SK-N-SH (cell line): ENCODE results near the gene MYNN. TPM values are rescaled to one million over a fixed set of nuclear protein-coding genes. Genes with fewer than 3 reads are reported as not detected.

ENCODE experiments used
- CTCF ChIA-PET: fragments of 300-600, 350-600 bp; formaldehyde crosslinking; extraction: SDS; loops from one replicate; lab custom pipeline; 2021; lab: Yijun Ruan, JAX
- POLR2A ChIA-PET: fragments of 350-600 bp; sonication (Branson Sonifier 250); formaldehyde crosslinking; extraction: SDS; loops from one replicate; lab custom pipeline; 2020; ENCODE audit warnings: antibody characterized with exemption, inconsistent platforms; lab: Yijun Ruan, JAX
- DNase-seq: peaks from one replicate; pipeline ENCODE4 v3.0.0; 2012
- H2AFZ ChIP-seq: fragments of 200-600 bp; sonication (generic); 2 replicates; pipeline ENCODE4 v1.8.1; 2016; ENCODE audit warnings: antibody characterized with exemption, mild to moderate bottlenecking, low read depth
- H3F3A ChIP-seq: fragments of 200-600 bp; sonication (generic); replicated peaks from 2 replicates; pipeline ENCODE3; 2016; ENCODE audit warnings: antibody characterized with exemption, mild to moderate bottlenecking; ENCODE audit not compliant: insufficient read depth
- H3K27ac ChIP-seq, 2 experiments: fragments of 200-500 bp in 1 of 2; fragments of 200-600 bp in 1 of 2; sonication (Bioruptor generic) in 1 of 2; sonication (generic), shearing (Covaris generic) in 1 of 2; 2 replicates each; pipeline versions ENCODE4 v1.5.1 to v1.6.1; 2014 to 2016; ENCODE audit warnings: low read depth in 2 of 2, inconsistent platforms in 1 of 2, low read length in 1 of 2, mild to moderate bottlenecking in 1 of 2, mixed read lengths in 1 of 2
- H3K27me3 ChIP-seq: fragments of 200-600 bp; sonication (generic), shearing (Covaris generic); 2 replicates; pipeline ENCODE4 v1.6.1; 2016; ENCODE audit warnings: mixed run types; ENCODE audit not compliant: insufficient read depth
- H3K36me3 ChIP-seq, 2 experiments: fragments of 200-500 bp in 1 of 2; fragments of 200-600 bp in 1 of 2; sonication (Bioruptor generic) in 1 of 2; sonication (generic) in 1 of 2; replicated peaks in 1 of 2; 2 replicates each; pipeline versions ENCODE3 to v1.5.1; 2014 to 2016; ENCODE audit warnings: low read length in 1 of 2, mild to moderate bottlenecking in 1 of 2; ENCODE audit not compliant: insufficient read depth in 2 of 2, control insufficient read depth in 1 of 2
- H3K4me1 ChIP-seq, 2 experiments: fragments of 200-500 bp in 1 of 2; fragments of 200-600 bp in 1 of 2; sonication (Bioruptor generic) in 1 of 2; sonication (generic), shearing (Covaris generic) in 1 of 2; 2 replicates each; pipeline versions ENCODE4 v1.5.1 to v1.6.1; 2014 to 2016; ENCODE audit warnings: low read depth in 1 of 2, low read length in 1 of 2, mixed run types in 1 of 2; ENCODE audit not compliant: insufficient read depth in 2 of 2, control insufficient read depth in 1 of 2
- H3K4me2 ChIP-seq: fragments of 200-600 bp; sonication (generic), shearing (Covaris generic); 2 replicates; pipeline ENCODE4 v1.6.1; 2017; ENCODE audit warnings: mixed run types
- H3K4me3 ChIP-seq, 2 experiments: fragments of 200-500 bp in 1 of 2; fragments of 200-600 bp in 1 of 2; sonication (Bioruptor generic) in 1 of 2; sonication (generic), shearing (Covaris generic) in 1 of 2; 2 replicates each; pipeline versions ENCODE4 v1.5.1 to v1.8.1; 2014 to 2016; ENCODE audit warnings: low read depth in 2 of 2, inconsistent platforms in 1 of 2, low read length in 1 of 2, mild to moderate bottlenecking in 1 of 2, mixed read lengths in 1 of 2, moderate library complexity in 1 of 2
- H3K79me2 ChIP-seq: fragments of 200-600 bp; sonication (generic); 2 replicates; pipeline ENCODE4 v1.8.1; 2017; ENCODE audit warnings: mild to moderate bottlenecking; ENCODE audit not compliant: insufficient read depth
- H3K9ac ChIP-seq: fragments of 200-600 bp; sonication (generic); 2 replicates; pipeline ENCODE4 v1.6.1; 2017; ENCODE audit warnings: mixed run types
- H3K9me2 ChIP-seq: fragments of 200-600 bp; sonication (generic); 2 replicates; pipeline ENCODE4 v1.6.1; 2017; ENCODE audit warnings: mixed run types
- H3K9me3 ChIP-seq: fragments of 200-600 bp; sonication (generic); 2 replicates; pipeline ENCODE4 v1.6.1; 2017; ENCODE audit warnings: mixed run types, mild to moderate bottlenecking, moderate library complexity
- H4K20me1 ChIP-seq: fragments of 200-600 bp; sonication (generic); 2 replicates; pipeline ENCODE4 v1.6.1; 2017; ENCODE audit warnings: mild to moderate bottlenecking, mixed run types; ENCODE audit not compliant: insufficient read depth
- ELF1 ChIP-seq: IDR thresholded peaks from 2 replicates; pipeline ENCODE4 v1.4.0; 2012
- EP300 ChIP-seq, 2 experiments: IDR thresholded peaks; 2 replicates each; pipeline versions ENCODE4 v1.4.0 to v1.6.1; 2012; ENCODE audit warnings: borderline replicate concordance in 1 of 2, low read depth in 1 of 2, low read length in 1 of 2
- FOSL2 ChIP-seq: IDR thresholded peaks from 2 replicates; pipeline ENCODE4 v1.4.0; 2012; ENCODE audit warnings: low read depth, mild to moderate bottlenecking, moderate library complexity, borderline replicate concordance
- FOXJ3 ChIP-seq: sonication (generic); formaldehyde crosslinking; IDR thresholded peaks from 2 replicates; pipeline ENCODE4 v1.5.1; 2020; ENCODE audit warnings: mild to moderate bottlenecking, missing genetic modification reagents
- JUND ChIP-seq: IDR thresholded peaks from 2 replicates; pipeline ENCODE4 v1.4.0; 2012
- MEF2A ChIP-seq: IDR thresholded peaks from 2 replicates; pipeline ENCODE4 v1.4.0; 2012; ENCODE audit warnings: low read depth, borderline replicate concordance
- MXI1 ChIP-seq: IDR thresholded peaks from 2 replicates; pipeline ENCODE4 v1.6.1; 2012; ENCODE audit warnings: mild to moderate bottlenecking, low read depth, low read length, improper control_type of control experiment
- NFIC ChIP-seq: IDR thresholded peaks from 2 replicates; pipeline ENCODE4 v1.4.0; 2012; ENCODE audit warnings: borderline replicate concordance
- NRF1 ChIP-seq: IDR thresholded peaks from 2 replicates; pipeline ENCODE4 v1.6.1; 2012; ENCODE audit warnings: low read depth, mild to moderate bottlenecking, low read length
- RCOR1 ChIP-seq: fragments of 150-350 bp; IDR thresholded peaks from 2 replicates; pipeline ENCODE4 v1.6.1; 2017; ENCODE audit warnings: antibody characterized with exemption, low read length
- RFX5 ChIP-seq: IDR thresholded peaks from 2 replicates; pipeline ENCODE4 v1.6.1; 2012; ENCODE audit warnings: mild to moderate bottlenecking, improper control_type of control experiment, low read length
- RXRA ChIP-seq: IDR thresholded peaks from 2 replicates; pipeline ENCODE4 v1.4.0; 2012; ENCODE audit warnings: low read depth, mild to moderate bottlenecking, borderline replicate concordance
- SIN3A ChIP-seq: IDR thresholded peaks from 2 replicates; pipeline ENCODE4 v1.6.1; 2012; ENCODE audit warnings: low read depth, mild to moderate bottlenecking, low read length, moderate library complexity, borderline replicate concordance
- SMC3 ChIP-seq: IDR thresholded peaks from 2 replicates; pipeline ENCODE4 v1.6.1; 2012; ENCODE audit warnings: low read depth, low read length, improper control_type of control experiment
- TAF1 ChIP-seq: IDR thresholded peaks from 2 replicates; pipeline ENCODE4 v1.6.1; 2012; ENCODE audit warnings: low read depth, mild to moderate bottlenecking, low read length, moderate library complexity, borderline replicate concordance
- TCF12 ChIP-seq: IDR thresholded peaks from 2 replicates; pipeline ENCODE4 v1.4.0; 2012
- TEAD4 ChIP-seq: IDR thresholded peaks from 2 replicates; pipeline ENCODE4 v1.4.0; 2012; ENCODE audit warnings: mild to moderate bottlenecking, borderline replicate concordance; ENCODE audit not compliant: insufficient read depth
- YY1 ChIP-seq: IDR thresholded peaks from 2 replicates; pipeline ENCODE4 v1.4.0; 2012; ENCODE audit warnings: low read depth, mild to moderate bottlenecking
- WGBS: methylation state at CpG from one replicate; pipeline ENCODE4 v1.1.6; 2017; ENCODE audit warnings: low lambda C conversion rate; 5-methylcytosine and 5-hydroxymethylcytosine counted together
- polyA plus RNA-seq, 3 experiments: library from polyadenylated mRNA; depleted of rRNA; stranded (reverse); fragments of >200 nt; gene quantifications; 2 replicates each; pipeline ENCODE4 v1.2.3, GENCODE V29; 2012
- TF ChIP-seq, protein P1 (sequence below): IDR thresholded peaks from 2 replicates; pipeline ENCODE4; 2012
- TF ChIP-seq, protein P2 (sequence below): IDR thresholded peaks from 2 replicates; pipeline ENCODE4 v1.4.0; 2012; ENCODE audit warnings: low read depth, borderline replicate concordance
- TF ChIP-seq, protein P3 (sequence below): fragments of 150-350 bp; IDR thresholded peaks from 2 replicates; pipeline ENCODE4 v1.6.1; 2016; ENCODE audit warnings: mild to moderate bottlenecking, low read depth, low read length
- TF ChIP-seq, protein P4 (sequence below): IDR thresholded peaks from 2 replicates; pipeline ENCODE4 v1.4.0; 2012; ENCODE audit warnings: low read depth, borderline replicate concordance

The MYNN gene
- polyA plus RNA-seq, 1 of the 3 experiments (the other 2 are of a cell fraction): 9.7 TPM

DNA sequence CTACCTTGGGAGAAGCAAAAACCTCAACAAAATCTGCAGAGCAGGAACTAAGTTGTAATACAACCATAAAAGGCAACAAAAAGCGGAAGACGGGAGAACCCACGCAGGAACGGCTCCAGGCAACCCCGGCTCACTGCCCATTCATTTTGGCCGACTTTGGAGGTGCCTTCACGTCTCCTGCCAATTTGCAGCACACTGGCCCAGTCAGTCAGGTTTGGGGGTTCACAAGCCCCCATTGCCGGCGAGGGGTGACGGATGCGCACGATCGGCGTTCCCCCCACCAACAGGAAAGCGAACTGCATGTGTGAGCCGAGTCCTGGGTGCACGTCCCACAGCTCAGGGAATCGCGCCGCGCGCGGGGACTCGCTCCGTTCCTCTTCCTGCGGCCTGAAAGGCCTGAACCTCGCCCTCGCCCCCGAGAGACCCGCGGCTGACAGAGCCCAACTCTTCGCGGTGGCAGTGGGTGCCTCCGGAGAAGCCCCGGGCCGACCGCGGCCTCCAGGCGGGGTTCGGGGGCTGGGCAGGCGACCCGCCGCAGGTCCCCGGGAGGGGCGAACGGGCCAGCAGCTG is 8.8 kb upstream of the MYNN start:
- Histone ChIP-seq H3K9ac (peak overlapping the region; percentile 82), H3K4me1 (peaks cover 0 to 5% of the 10 kb centered on the region in 2 experiments; a peak in 1 of 4 replicates), H4K20me1 (no peaks in the 10 kb centered on the region), H3F3A (peaks cover 25% of the 10 kb centered on the region), H3K4me3 (peak overlapping the region; percentile 68 to 70), H2AFZ (peak overlapping the region; percentile 64; the same call in 1 of the 2 replicates), H3K79me2 (no peaks in the 10 kb centered on the region), H3K27ac (peak overlapping the region; percentile 58 to 85), H3K36me3 (no peaks in the 10 kb centered on the region), H3K27me3 (no peaks in the 10 kb centered on the region), H3K9me2 (no peaks in the 10 kb centered on the region), H3K4me2 (peak overlapping the region; percentile 82), H3K9me3 (no peaks in the 10 kb centered on the region)
- ChIA-PET CTCF (interaction anchor here (0.7 to 3.4 kb wide), 5 partner anchors 8 to 201 kb away, joined by 3 to 13 read pairs (median 7); partner anchors contain the start of gene MYNN), POLR2A (interaction anchor here (0.6 to 1.5 kb wide), 3 partner anchors 41 to 203 kb away, joined by 3 to 8 read pairs (median 3); partner anchors contain the start of genes LRRC34 and LRRIQ4)
- TF ChIP-seq MXI1 (no peak), SIN3A (no peak), FOSL2 (no peak)
- TF ChIP-seq, protein P1, sequence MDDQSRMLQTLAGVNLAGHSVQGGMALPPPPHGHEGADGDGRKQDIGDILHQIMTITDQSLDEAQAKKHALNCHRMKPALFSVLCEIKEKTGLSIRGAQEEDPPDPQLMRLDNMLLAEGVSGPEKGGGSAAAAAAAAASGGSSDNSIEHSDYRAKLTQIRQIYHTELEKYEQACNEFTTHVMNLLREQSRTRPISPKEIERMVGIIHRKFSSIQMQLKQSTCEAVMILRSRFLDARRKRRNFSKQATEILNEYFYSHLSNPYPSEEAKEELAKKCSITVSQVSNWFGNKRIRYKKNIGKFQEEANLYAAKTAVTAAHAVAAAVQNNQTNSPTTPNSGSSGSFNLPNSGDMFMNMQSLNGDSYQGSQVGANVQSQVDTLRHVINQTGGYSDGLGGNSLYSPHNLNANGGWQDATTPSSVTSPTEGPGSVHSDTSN: no peak
- 7% methylated on average over 30 of the region's 46 CpGs for WGBS
- DNase-seq: no peak

DNA sequence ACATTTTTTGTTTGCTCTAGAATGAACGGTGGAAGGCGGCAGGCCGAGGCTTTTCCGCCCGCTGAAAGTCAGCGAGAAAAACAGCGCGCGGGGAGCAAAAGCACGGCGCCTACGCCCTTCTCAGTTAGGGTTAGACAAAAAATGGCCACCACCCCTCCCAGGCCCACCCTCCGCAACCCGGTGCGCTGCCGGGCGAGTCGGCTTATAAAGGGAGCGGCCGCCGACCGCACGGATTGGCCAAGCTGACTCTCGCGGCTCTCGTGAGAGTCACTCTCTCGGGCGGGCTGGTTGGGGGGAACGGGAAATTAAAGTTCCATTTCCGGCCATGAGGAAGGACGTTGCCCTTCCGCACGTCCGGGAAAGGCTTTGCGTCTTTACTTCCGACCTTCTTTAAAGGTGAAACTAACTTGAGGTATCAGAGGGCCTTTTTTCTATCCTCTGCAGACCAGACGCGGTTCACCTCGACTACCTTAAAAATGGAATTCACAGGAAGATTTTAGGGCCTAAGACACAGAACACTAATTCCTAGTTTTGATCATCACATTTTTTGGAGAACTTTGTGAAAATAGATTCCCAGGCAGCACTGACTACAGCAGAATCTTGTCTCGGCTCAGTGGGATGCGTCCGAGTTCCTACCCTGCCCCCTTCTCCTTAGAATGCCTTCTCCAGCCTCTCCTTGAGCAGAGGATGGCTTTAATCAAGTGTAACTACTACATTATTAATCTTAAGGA is 8.1 kb upstream of the MYNN start, which contains the start of gene TERC:
Gene TERC, minus strand, starts transcription at position 179 of the 731 bp plus-strand sequence.
- DNase-seq: peak; percentile 93
- H2AFZ ChIP-seq: peak within 1 kb of the TSS; percentile 64; the same call in 1 of the 2 replicates
- no peaks in the 10 kb centered on the region for H4K20me1 ChIP-seq
- ChIA-PET POLR2A (interaction anchor here (1.5 kb wide), 2 partner anchors 47 to 202 kb away, joined by 3 to 8 read pairs; partner anchors contain the start of genes LRRC34 and LRRIQ4), CTCF (interaction anchor here (1.2 to 2.8 kb wide), 2 partner anchors 8 to 96 kb away, joined by 3 to 13 read pairs; partner anchors contain the start of gene MYNN)
- no peaks in the 10 kb centered on the region for H3K9me2 ChIP-seq
- H3K9me3 ChIP-seq: no peaks in the 10 kb centered on the region
- peak within 1 kb of the TSS; percentile 82 for H3K4me2 ChIP-seq
- peaks cover 0 to 5% of the 10 kb centered on the region in 2 experiments; a peak in 1 of 4 replicates for H3K4me1 ChIP-seq
- H3K79me2 ChIP-seq: no peaks in the 10 kb centered on the region
- peaks cover 31% of the 10 kb centered on the region for H3F3A ChIP-seq
- H3K9ac ChIP-seq: peak within 1 kb of the TSS; percentile 82
- H3K27me3 ChIP-seq: no peaks in the 10 kb centered on the region
- H3K27ac ChIP-seq: peak within 1 kb of the TSS; percentile 58 to 86
- 34% methylated on average over 24 of the region's 42 CpGs for WGBS
- no peaks in the 10 kb centered on the region for H3K36me3 ChIP-seq
- H3K4me3 ChIP-seq: peak within 1 kb of the TSS; percentile 68 to 70
- TF ChIP-seq RXRA: no peak
- TF ChIP-seq MEF2A: no peak
- TF ChIP-seq RFX5: no peak
- no peak for TF ChIP-seq SMC3
- TF ChIP-seq, protein P2, sequence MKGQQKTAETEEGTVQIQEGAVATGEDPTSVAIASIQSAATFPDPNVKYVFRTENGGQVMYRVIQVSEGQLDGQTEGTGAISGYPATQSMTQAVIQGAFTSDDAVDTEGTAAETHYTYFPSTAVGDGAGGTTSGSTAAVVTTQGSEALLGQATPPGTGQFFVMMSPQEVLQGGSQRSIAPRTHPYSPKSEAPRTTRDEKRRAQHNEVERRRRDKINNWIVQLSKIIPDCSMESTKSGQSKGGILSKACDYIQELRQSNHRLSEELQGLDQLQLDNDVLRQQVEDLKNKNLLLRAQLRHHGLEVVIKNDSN: no peak
- peak; percentile 26; the same call in 1 of the 2 replicates for TF ChIP-seq FOXJ3
- TF ChIP-seq JUND: no peak
- TF ChIP-seq, protein P3, sequence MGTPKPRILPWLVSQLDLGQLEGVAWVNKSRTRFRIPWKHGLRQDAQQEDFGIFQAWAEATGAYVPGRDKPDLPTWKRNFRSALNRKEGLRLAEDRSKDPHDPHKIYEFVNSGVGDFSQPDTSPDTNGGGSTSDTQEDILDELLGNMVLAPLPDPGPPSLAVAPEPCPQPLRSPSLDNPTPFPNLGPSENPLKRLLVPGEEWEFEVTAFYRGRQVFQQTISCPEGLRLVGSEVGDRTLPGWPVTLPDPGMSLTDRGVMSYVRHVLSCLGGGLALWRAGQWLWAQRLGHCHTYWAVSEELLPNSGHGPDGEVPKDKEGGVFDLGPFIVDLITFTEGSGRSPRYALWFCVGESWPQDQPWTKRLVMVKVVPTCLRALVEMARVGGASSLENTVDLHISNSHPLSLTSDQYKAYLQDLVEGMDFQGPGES: no peak
- TF ChIP-seq FOSL2: no peak
- TF ChIP-seq NRF1: no peak
- TF ChIP-seq YY1: peak; percentile 75
- TF ChIP-seq TAF1: peak; percentile 35; the same call in 1 of the 2 replicates
- no peak for TF ChIP-seq TCF12
- peak; percentile 48 for TF ChIP-seq ELF1
- TF ChIP-seq EP300 (IDR thresholded peaks at IDR 0.05; ENCODE audit: borderline replicate concordance in 1 of 2, low read depth in 1 of 2, low read length in 1 of 2): no peak
- TF ChIP-seq NFIC: no peak
- TF ChIP-seq RCOR1: no peak
- TF ChIP-seq MXI1: no peak; the same call in 1 of the 2 replicates
- no peak for TF ChIP-seq TEAD4
- TF ChIP-seq, protein P4, sequence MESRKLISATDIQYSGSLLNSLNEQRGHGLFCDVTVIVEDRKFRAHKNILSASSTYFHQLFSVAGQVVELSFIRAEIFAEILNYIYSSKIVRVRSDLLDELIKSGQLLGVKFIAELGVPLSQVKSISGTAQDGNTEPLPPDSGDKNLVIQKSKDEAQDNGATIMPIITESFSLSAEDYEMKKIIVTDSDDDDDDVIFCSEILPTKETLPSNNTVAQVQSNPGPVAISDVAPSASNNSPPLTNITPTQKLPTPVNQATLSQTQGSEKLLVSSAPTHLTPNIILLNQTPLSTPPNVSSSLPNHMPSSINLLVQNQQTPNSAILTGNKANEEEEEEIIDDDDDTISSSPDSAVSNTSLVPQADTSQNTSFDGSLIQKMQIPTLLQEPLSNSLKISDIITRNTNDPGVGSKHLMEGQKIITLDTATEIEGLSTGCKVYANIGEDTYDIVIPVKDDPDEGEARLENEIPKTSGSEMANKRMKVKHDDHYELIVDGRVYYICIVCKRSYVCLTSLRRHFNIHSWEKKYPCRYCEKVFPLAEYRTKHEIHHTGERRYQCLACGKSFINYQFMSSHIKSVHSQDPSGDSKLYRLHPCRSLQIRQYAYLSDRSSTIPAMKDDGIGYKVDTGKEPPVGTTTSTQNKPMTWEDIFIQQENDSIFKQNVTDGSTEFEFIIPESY: peak; percentile 96
